Pancreas (tissue), 10 donors: ENCODE measurements around the gene PYCR2. TPM values are rescaled to one million over a fixed set of nuclear protein-coding genes. Genes with fewer than 3 reads are reported as not detected.

ENCODE experiments used
- ATAC-seq, 4 donors: fragments of 200-7000 bp; cut with Tn5 transposase; one replicate each; pipeline versions ENCODE4 v1.8.0 to v1.9.1; 2020; ENCODE audit warnings: mild to moderate bottlenecking in 4 of 4, moderate library complexity in 4 of 4
- DNase-seq, 6 donors: peaks; one replicate each; pipeline ENCODE4 v3.0.0-alpha.2; 2020
- FAIRE-seq: peaks from 2 replicates; lab custom pipeline; 2012; peaks lifted over from hg19 to GRCh38; lab: Jason Lieb, UNC
- H3K27ac ChIP-seq, 4 donors: fragments of 200-600 bp; sonication (generic); 1 replicate in 3 of 4; 2 replicates in 1 of 4; pipeline versions ENCODE4 v1.5.0 to v1.8.0; 2020
- H3K27me3 ChIP-seq, 4 donors: fragments of 200-600 bp; one replicate each; pipeline ENCODE4 v1.8.0; 2021
- H3K36me3 ChIP-seq, 3 donors: fragments of 200-600 bp; sonication (generic) in 1 of 3; one replicate each; pipeline versions ENCODE4 v1.5.0 to v1.8.0; 2020 to 2021
- H3K4me1 ChIP-seq, 3 donors: fragments of 200-600 bp; one replicate each; pipeline ENCODE4 v1.8.0; 2021
- H3K4me3 ChIP-seq, 4 donors: fragments of 200-600 bp; sonication (generic) in 2 of 4; one replicate each; pipeline versions ENCODE4 v1.5.0 to v1.8.0; 2020 to 2021
- H3K9me3 ChIP-seq, 4 donors: fragments of 200-600 bp; one replicate each; pipeline ENCODE4 v1.8.0; 2021
- WGBS, 2 donors: extraction: QIAGEN DNeasy Blood & Tissue Kit; methylation state at CpG; one replicate each; pipeline ENCODE4 v1.1.7; 2013; 5-methylcytosine and 5-hydroxymethylcytosine counted together
- intact Hi-C, 3 donors: fragments of 100-400 bp; cut with DNase I; formaldehyde crosslinking; loops; one replicate each; pipeline versions ENCODE4 v1.11.1 to v1.14.2; 2022
- polyA plus RNA-seq, 2 donors: library from polyadenylated mRNA; stranded (reverse); fragments of 200-250 nt; gene quantifications; one replicate each; pipeline ENCODE4 v1.2.3, GENCODE V29; 2013
- total RNA-seq, 6 donors: library from RNA; stranded (reverse); fragmentation: NEBNext Ultra II Directional in 4 of 6; extraction: Animal tissue kit (Norgen Biotek cat#: 25700) in 4 of 6; gene quantifications; one replicate each; pipeline versions ENCODE4 v1.2.1 to v1.2.4, GENCODE V29; 2021 to 2023
- TF ChIP-seq, protein P1 (sequence below), 4 donors: fragments of 200-600 bp; sonication (generic) in 3 of 4; IDR thresholded peaks; one replicate each; pipeline versions ENCODE4 v1.5.0 to v1.8.0; 2021; ENCODE audit warnings: antibody characterized with exemption in 4 of 4
- donor health status: healthy with polysubstance abuse.
- donor health status: DM: no; HTN: no; CAD: no; lungs with moderate emphysema.
- donor health status: DM: no; HTN: no; CAD: no.
- donor health status: control.
- donor health status: control.
- donor health status: Bipolar disorder and iron deficiency.
- donor health status: DM: yes; HTN: yes; CAD: no.
- donor health status: DM: no; HTN: no; CAD: no.
- donor health status: DM: no; HTN: no; CAD: no.
- donor health status: DM: yes; HTN: yes; CAD: no.

The PYCR2 gene
- total and polyA plus RNA-seq, 8 donors, result 21.3 to 88.9 (median 34.7) TPM

DNA sequence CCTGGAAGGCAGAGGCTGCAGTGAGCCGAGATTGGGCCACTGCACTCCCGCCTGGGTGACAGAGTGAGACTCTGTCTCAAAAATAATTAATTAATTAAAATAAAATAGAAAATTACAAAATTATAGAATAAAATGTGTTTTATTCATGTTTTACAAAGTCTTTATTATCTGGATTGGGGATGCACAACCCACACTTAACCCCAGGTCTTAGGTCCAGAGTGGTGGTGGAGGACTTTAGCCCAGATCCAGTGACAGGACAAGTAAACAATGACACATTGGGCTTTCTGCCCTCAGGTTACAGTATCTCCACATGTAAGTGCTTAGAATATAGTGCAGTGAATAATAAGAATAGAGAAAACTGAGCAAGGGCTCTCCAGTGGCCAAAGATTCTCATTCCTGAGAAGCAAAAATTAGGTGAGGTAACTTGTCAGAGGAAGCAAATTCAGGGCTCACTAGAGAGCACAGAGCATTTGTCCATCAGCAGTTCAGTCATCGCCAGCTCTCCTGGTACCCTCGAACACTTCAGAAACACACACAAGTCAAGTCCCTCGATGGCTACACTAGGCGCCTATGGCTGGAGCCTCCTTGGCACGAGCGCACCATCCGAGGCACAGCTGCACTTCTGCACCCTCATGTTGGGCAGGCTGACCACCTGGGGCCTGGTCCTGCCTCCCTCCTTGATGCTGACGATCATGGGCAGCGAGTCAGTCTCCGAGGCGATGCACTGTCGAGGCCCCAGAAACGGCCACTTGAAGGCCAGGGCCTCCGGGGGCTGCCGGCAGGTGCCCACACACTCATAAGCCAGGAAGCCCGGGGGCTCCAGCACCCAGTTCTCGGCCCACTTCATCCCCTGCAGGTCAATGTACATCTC, 37.7 kb downstream of the PYCR2 start:
- FAIRE-seq (no peak), DNase-seq (peak in 1 of 6 donors; percentile 11), ATAC-seq (no peak)
- H3K4me1 ChIP-seq, result peaks cover 19 to 30% (median 22%) of the 10 kb centered on the region in 3 donors
- intact Hi-C loops, result no loop called here
- no peaks in the 10 kb centered on the region for H3K36me3 ChIP-seq
- TF ChIP-seq, protein P1, sequence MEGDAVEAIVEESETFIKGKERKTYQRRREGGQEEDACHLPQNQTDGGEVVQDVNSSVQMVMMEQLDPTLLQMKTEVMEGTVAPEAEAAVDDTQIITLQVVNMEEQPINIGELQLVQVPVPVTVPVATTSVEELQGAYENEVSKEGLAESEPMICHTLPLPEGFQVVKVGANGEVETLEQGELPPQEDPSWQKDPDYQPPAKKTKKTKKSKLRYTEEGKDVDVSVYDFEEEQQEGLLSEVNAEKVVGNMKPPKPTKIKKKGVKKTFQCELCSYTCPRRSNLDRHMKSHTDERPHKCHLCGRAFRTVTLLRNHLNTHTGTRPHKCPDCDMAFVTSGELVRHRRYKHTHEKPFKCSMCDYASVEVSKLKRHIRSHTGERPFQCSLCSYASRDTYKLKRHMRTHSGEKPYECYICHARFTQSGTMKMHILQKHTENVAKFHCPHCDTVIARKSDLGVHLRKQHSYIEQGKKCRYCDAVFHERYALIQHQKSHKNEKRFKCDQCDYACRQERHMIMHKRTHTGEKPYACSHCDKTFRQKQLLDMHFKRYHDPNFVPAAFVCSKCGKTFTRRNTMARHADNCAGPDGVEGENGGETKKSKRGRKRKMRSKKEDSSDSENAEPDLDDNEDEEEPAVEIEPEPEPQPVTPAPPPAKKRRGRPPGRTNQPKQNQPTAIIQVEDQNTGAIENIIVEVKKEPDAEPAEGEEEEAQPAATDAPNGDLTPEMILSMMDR (IDR thresholded peaks at IDR 0.05), result no peak
- peak overlapping the region in 2 of 4 donors; percentile 26 to 41 for H3K4me3 ChIP-seq
- H3K9me3 ChIP-seq, result no peaks in the 10 kb centered on the region
- WGBS, 2 donors, result 90% methylated on average over 19 of the region's 19 CpGs
- no peaks in the 10 kb centered on the region for H3K27me3 ChIP-seq
- H3K27ac ChIP-seq, result peak overlapping the region in 1 of 4 donors; percentile 88

DNA sequence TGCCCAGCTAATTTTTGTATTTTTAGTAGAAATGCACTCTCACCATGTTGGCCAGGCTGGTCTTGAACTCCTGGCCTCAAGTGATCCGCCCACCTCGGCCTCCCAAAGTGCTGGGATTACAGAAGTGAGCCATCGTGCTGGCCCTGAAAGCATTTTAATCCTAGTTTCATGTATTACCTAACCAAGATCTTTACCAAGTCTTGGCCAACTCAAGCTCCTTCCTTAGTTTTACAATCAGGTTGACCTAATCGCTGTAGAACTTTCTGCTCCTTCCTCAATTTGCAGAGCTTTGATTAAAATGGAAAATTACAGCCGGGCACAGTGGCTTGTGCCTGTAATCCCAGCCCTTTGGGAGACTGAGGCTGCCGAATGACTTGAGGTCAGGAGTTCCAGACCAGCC, 38.7 kb downstream of the PYCR2 start:
- WGBS, 2 donors, result 90 to 95% methylated on average over 6 of the region's 6 CpGs
- FAIRE-seq (no peak), DNase-seq (no peak), ATAC-seq (no peak)
- intact Hi-C loops, result no loop called here
- Histone ChIP-seq H3K4me3 (no peak overlapping the region), H3K27ac (no peak overlapping the region), H3K36me3 (no peaks in the 10 kb centered on the region), H3K9me3 (no peaks in the 10 kb centered on the region), H3K27me3 (no peaks in the 10 kb centered on the region), H3K4me1 (peaks cover 12 to 25% (median 12%) of the 10 kb centered on the region in 3 donors)
- TF ChIP-seq, protein P1 (IDR thresholded peaks at IDR 0.05), result no peak

DNA sequence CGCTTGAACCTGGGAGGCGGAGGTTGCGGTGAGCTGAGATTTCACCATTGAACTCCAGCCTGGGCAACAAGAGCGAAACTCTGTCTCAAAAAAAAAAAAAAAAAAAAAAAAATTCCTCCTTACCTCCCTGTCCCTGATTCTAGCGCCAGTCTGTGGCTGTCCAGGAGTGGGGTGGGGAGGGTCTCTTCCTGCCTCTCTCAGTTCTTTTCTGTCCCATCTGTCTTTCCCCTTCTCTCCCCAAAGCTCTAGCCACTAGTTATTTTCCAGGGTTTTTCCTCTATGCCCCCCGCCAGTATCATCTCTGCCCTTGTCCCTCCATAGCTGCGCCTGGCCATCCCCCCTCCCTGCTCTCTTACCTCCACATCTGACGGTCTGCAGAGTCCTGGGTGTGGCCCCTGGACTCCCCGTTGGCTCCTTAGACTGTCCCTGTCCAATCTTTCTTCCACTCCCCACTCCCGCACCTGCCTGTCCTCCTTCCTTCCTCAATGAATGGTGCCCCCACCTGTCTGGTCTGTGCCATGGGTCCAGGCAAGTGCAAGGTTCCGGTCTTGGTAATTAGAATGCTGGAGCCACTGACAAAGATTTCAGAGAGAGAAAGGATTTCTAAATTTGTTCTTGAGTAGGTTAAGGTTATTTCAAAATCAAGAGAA, 40.3 kb downstream of the PYCR2 start:
- Histone ChIP-seq H3K36me3 (no peaks in the 10 kb centered on the region), H3K9me3 (no peaks in the 10 kb centered on the region), H3K27ac (peak overlapping the region; percentile 8 to 94 (median 91)), H3K4me1 (peaks cover 12 to 28% (median 15%) of the 10 kb centered on the region in 3 donors), H3K4me3 (peak overlapping the region in 1 of 4 donors; percentile 67), H3K27me3 (no peaks in the 10 kb centered on the region)
- WGBS, 2 donors, result 75% methylated on average over 10 of the region's 11 CpGs
- DNase-seq (peak in 2 of 6 donors; percentile 20 to 38), FAIRE-seq (no peak), ATAC-seq (no peak)
- intact Hi-C loops, result no loop called here
- TF ChIP-seq, protein P1 (IDR thresholded peaks at IDR 0.05), result no peak

DNA sequence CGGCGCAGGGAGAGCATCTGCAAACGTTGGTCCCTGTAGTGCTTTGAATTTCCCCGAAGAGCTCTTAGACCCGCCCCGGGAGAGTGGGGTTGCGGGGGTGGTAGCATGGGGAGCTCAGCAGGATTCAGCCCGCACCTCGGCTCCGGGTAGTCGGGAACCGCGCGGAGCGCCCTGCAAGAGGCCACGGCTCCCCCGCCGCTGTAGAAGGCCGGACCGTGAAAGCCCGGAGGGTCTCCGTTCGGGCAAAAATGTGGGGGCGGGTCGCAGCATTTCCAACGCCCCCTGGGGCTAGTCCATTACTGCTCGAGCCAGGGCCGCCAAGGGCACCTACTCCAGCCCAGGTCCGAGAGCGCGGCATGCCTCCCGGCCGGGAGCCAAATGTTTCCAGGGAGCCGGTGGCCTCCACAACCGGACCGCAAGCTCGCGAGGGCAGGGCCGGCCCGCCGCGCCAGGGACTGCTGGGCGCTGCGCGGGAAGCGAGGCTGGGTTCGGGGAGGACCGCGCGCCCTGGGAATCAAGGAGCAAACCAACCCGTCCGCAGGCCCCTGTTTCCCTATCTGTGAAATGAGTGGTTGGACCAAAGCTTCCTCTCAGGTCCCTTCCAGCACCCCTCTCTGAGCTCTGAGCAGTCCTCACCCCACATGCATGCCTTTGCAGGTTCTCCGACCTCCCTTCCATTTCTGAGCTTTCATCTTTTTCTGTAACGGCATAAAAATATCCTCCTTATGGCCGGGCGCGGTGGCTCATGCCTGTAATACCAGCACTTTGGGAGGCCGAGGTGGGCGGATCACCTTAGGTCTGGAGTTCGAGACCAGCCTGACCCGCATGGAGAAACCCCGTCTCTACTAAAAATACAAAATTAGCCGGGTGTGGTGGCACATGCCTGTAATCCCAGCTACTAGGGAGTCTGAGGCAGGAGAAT, 41.1 kb downstream of the PYCR2 start:
- H3K27ac ChIP-seq, result peak overlapping the region; percentile 90 to 94 (median 92)
- H3K36me3 ChIP-seq, result no peaks in the 10 kb centered on the region
- ATAC-seq, result peak; percentile 21 to 42 (median 42)
- intact Hi-C loops, result no loop called here
- H3K9me3 ChIP-seq, result no peaks in the 10 kb centered on the region
- DNase-seq, result peak; percentile 55 to 86 (median 71)
- TF ChIP-seq, protein P1 (IDR thresholded peaks at IDR 0.05), result no peak
- FAIRE-seq, result no peak
- H3K27me3 ChIP-seq, result no peaks in the 10 kb centered on the region
- H3K4me3 ChIP-seq, result peak overlapping the region; percentile 67 to 91 (median 86)
- peaks cover 19 to 35% (median 22%) of the 10 kb centered on the region in 3 donors for H3K4me1 ChIP-seq
- 4 to 6% methylated on average over 56 to 63 of the region's 63 CpGs for WGBS, 2 donors
